ENCODE data around the gene CEP83.

DNA sequence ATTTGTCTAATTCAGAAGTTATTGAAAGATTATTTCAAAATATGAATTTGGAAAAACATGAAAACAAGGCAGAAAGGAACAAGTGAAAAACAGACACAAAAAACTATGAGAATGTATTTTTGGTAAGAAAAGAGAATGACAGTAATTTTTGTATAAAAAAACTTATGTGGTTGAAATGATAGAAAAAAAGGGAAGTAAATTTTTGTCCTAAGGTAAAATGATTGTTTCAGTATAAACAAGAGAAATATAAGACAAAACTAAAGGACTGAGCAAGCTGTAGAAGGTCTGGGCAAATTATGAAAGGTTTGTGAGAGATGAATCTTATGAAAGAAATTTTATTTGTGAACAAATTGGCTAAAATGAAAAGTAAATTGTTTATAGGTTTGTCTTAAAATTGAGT lies 44.6 kb downstream of the CEP83 start:
- TF ChIP-seq, protein P1, sequence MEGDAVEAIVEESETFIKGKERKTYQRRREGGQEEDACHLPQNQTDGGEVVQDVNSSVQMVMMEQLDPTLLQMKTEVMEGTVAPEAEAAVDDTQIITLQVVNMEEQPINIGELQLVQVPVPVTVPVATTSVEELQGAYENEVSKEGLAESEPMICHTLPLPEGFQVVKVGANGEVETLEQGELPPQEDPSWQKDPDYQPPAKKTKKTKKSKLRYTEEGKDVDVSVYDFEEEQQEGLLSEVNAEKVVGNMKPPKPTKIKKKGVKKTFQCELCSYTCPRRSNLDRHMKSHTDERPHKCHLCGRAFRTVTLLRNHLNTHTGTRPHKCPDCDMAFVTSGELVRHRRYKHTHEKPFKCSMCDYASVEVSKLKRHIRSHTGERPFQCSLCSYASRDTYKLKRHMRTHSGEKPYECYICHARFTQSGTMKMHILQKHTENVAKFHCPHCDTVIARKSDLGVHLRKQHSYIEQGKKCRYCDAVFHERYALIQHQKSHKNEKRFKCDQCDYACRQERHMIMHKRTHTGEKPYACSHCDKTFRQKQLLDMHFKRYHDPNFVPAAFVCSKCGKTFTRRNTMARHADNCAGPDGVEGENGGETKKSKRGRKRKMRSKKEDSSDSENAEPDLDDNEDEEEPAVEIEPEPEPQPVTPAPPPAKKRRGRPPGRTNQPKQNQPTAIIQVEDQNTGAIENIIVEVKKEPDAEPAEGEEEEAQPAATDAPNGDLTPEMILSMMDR (IDR thresholded peaks at IDR 0.05) = no peak
- TF ChIP-seq POLR2A (IDR thresholded peaks at IDR 0.05) (no peak), EP300 (IDR thresholded peaks at IDR 0.05) (no peak)
